Activated T-cell treated with anti-CD3 and anti-CD28 coated beads, Interleukin-2, amount 50 U/mL, for 1 hour (primary cell): ENCODE measurements around the gene TMED7.

Experiments used
- DNase-seq: peaks from one replicate; pipeline ENCODE4 v3.0.0-alpha.2; 2020

The TMED7 gene

GRCh38 chr5:115579216-115579615 is 46.6 kb downstream of the TMED7 start:
- DNase-seq = no peak

GRCh38 chr5:115578657-115579056 is 47.2 kb downstream of the TMED7 start:
- no peak for DNase-seq

- DNase-seq = no peak
Observed at GRCh38 chr5:115577741-115578140, 48.1 kb downstream of the TMED7 start.

- DNase-seq = no peak
Observed at GRCh38 chr5:115577329-115577728, 48.5 kb downstream of the TMED7 start.

- no peak for DNase-seq
Observed at GRCh38 chr5:115575167-115576070, 50.4 kb downstream of the TMED7 start.

GRCh38 chr5:115573133-115573532 is 52.7 kb downstream of the TMED7 start:
- DNase-seq = no peak

GRCh38 chr5:115571441-115571878 is 54.4 kb downstream of the TMED7 start:
- no peak for DNase-seq

- DNase-seq = no peak
Observed at GRCh38 chr5:115568668-115569067, 57.2 kb downstream of the TMED7 start.

GRCh38 chr5:115565233-115565632 is 60.6 kb downstream of the TMED7 start:
- DNase-seq = no peak
